ENCODE measurements around the gene GRIP2. TPM values are rescaled to one million over a fixed set of nuclear protein-coding genes. Genes with fewer than 3 reads are reported as not detected.

Gene GRIP2
- total and polyA plus RNA-seq, 9 donors, result 1.1 to 19.4 (median 5.4) TPM

- Histone ChIP-seq H3K4me1 (ENCODE audit: insufficient read depth) (no peaks in the 10 kb centered on the region), H3K27ac (no peak overlapping the region), H3K4me3 (no peak overlapping the region), H3K27me3 (no peaks in the 10 kb centered on the region), H3K36me3 (no peaks in the 10 kb centered on the region), H3K9me3 (no peaks in the 10 kb centered on the region)
- TF ChIP-seq CTCF (IDR thresholded peaks at IDR 0.05), result no peak
- no peak for TF ChIP-seq POLR2A (IDR thresholded peaks at IDR 0.05)
- no peak for TF ChIP-seq EP300 (IDR thresholded peaks at IDR 0.05)
- intact Hi-C loops (cut with DNase I), result loop anchor here in 1 of 4 donors (10.0 kb wide), 1 partner anchor 409 kb away; no protein-coding TSS in a partner anchor
- 80 to 90% (median 81%) methylated on average over 13 to 16 of the region's 16 CpGs for WGBS, 3 donors
- DNase-seq, result peak in 3 of 5 donors; percentile 6 to 29 (median 17)
Observed at GRCh38 chr3:14505803-14506500, 34.2 kb downstream of the GRIP2 start.

GRCh38 chr3:14505001-14505802 is 34.9 kb downstream of the GRIP2 start:
- H3K4me1 ChIP-seq (ENCODE audit: insufficient read depth), result no peaks in the 10 kb centered on the region
- H3K27ac ChIP-seq, result no peak overlapping the region
- peak in 3 of 5 donors; percentile 9 to 28 (median 16) for DNase-seq
- no peaks in the 10 kb centered on the region for H3K9me3 ChIP-seq
- H3K27me3 ChIP-seq, result no peaks in the 10 kb centered on the region
- 79 to 81% (median 80%) methylated on average over 22 of the region's 22 CpGs for WGBS, 3 donors
- H3K4me3 ChIP-seq, result no peak overlapping the region
- H3K36me3 ChIP-seq, result no peaks in the 10 kb centered on the region
- intact Hi-C loops (cut with DNase I), result loop anchor here in 1 of 4 donors (10.0 kb wide), 1 partner anchor 410 kb away; no protein-coding TSS in a partner anchor
- no peak for TF ChIP-seq POLR2A (IDR thresholded peaks at IDR 0.05)
- TF ChIP-seq EP300 (IDR thresholded peaks at IDR 0.05), result no peak
- TF ChIP-seq CTCF (IDR thresholded peaks at IDR 0.05), result no peak

- peak in 2 of 5 donors; percentile 14 to 21 for DNase-seq
- H3K4me1 ChIP-seq (ENCODE audit: insufficient read depth), result no peaks in the 10 kb centered on the region
- intact Hi-C loops (cut with DNase I), result loop anchor here in 2 of 4 donors (5.0 to 10.0 kb wide), 2 partner anchors 39 to 411 kb away; partner anchors contain the start of gene GRIP2 (in 1 of the 2)
- no peak overlapping the region for H3K4me3 ChIP-seq
- H3K9me3 ChIP-seq, result no peaks in the 10 kb centered on the region
- no peak for TF ChIP-seq EP300 (IDR thresholded peaks at IDR 0.05)
- TF ChIP-seq POLR2A (IDR thresholded peaks at IDR 0.05), result no peak
- TF ChIP-seq CTCF (IDR thresholded peaks at IDR 0.05), result no peak
- no peaks in the 10 kb centered on the region for H3K36me3 ChIP-seq
- no peak overlapping the region for H3K27ac ChIP-seq
- WGBS, 3 donors, result 93 to 95% (median 95%) methylated on average over 20 of the region's 20 CpGs
- no peaks in the 10 kb centered on the region for H3K27me3 ChIP-seq
Observed at GRCh38 chr3:14503706-14504065, 36.5 kb downstream of the GRIP2 start.

GRCh38 chr3:14503033-14503705 is 37.0 kb downstream of the GRIP2 start:
- WGBS, 3 donors, result 95 to 97% (median 96%) methylated on average over 12 of the region's 12 CpGs
- Histone ChIP-seq H3K4me3 (no peak overlapping the region), H3K27ac (no peak overlapping the region), H3K36me3 (no peaks in the 10 kb centered on the region), H3K27me3 (no peaks in the 10 kb centered on the region), H3K4me1 (ENCODE audit: insufficient read depth) (no peaks in the 10 kb centered on the region), H3K9me3 (no peaks in the 10 kb centered on the region)
- intact Hi-C loops (cut with DNase I), result loop anchor here in 2 of 4 donors (5.0 to 10.0 kb wide), 2 partner anchors 39 to 412 kb away; partner anchors contain the start of gene GRIP2 (in 1 of the 2)
- peak in 2 of 5 donors; percentile 4 to 10 for DNase-seq
- TF ChIP-seq EP300 (IDR thresholded peaks at IDR 0.05) (no peak), CTCF (IDR thresholded peaks at IDR 0.05) (no peak), POLR2A (IDR thresholded peaks at IDR 0.05) (no peak)

All from ovary (tissue), 9 donors.